ENCODE results near the gene TMEM129.
"Not testable (repeated sequence)": the region's sequence is repeated elsewhere in the genome, so short reads cannot be mapped to it uniquely, and the experiment has no call there.

Gene TMEM129

DNA sequence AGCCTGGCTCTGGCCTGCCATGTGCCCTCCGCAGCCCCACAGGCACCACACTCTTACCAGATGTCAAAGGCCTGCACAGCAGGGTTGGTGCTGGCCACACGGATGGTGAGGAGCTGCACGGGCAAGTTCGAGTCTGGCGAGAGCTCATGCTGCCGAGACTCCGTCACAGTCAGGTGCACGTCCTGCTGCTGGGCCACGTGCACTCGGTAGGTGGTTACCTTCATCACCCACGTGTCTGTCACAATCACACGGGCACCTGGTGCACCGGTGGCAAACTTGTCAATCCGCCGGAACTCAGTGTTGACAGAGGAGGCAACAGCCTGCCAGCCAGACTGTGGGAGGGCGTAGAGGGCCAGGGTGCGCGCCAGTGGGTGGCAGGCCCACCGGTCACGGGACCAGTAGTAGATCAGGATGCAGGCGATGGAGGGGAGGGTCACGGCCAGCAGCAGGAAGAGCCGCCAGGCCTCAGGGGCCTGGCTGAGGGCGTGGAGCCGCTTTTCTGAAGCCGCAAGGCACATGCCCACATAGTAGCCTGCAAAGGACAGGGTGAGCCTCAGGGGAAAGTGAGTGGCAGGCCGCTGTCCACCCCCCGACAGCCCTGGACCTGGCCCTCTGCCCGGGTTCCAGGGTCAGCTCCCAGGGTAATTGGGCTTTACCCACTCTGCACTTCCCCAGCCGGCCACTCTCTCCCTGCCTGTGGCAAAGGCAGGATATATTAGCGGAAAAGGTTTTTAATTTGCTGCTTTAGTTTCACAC is 2.9 kb downstream of the TMEM129 start:
- DNase-seq = no peak

- DNase-seq = no peak
Measured at GRCh38 chr4:1717129-1718094, 3.7 kb downstream of the TMEM129 start.

DNA sequence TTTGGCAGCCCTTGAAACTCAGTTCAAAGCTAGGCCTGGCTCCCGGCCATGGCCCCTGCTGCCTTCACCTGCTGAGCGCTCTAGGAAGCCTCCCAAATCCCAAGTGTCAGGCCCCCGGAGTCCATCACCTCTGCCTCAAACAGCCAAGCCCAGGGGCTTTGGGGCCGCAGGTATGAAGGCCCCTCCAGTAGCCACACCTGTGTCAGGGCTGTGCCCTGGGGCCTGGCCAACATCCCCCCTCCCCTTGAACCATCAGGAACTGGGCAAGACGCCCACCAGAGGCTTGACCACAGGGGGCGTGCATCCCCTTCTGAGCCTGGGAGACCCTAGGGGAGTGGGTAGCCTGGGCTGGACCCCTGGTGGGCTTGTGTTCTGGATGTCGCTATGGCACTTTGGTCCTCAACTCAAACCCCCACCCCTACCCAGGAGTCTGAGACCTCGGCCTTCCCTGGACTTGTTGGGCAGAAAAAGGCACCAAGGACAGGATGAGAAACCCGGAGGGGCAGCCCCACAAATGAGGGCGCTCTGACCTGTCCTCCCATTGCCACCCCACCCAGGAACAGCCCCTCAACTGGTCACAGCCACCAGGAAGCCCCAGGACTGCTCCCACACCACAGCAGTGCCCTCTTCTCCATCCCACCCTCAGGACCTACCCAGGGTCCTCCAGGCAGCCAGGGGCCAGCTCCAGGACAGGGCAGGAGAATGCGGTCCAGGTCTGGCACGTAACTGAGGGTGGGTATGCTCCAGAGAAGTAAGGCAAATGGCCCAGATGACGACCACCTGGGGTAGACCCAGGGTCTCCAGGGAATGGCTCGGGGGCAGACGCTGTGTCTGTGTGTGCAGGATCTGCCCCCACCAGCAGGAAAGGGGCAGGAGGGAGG is 4.8 kb downstream of the TMEM129 start:
- no peak for DNase-seq

- DNase-seq = no peak
Measured at GRCh38 chr4:1715002-1715758, 5.9 kb downstream of the TMEM129 start.

DNA sequence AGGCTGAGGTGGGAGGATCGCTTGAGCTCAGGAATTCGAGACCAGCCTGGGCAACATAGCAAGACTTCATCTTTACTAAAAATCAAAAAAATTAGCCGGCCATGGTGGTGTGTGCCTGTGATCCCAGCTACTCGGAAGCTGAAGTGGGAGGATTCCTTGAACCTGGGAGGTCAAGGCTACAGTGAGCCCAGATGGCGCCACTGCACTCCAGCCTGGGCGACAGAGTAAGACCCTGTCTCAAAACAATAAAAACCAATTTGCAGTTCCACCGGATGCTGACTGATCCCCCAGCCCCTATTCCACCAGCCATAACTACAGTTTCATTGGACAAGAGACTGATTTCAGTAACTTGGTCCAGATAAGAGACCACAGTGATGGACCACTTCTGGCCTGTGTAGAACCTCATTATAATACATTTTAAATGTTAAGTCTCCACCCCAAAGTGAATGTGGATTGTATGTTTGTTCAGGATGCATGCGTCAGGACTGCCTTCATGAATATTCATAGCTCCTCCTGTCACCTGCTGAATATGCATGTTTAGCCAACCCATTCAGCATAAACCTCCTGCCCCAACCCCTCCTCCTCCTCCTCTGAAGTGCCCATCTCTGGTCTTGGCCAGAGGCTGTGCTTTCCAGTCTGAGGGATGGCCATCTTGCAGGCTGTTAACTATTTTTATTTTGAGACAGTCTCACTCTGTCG is 6.7 kb downstream of the TMEM129 start:
- no peak for DNase-seq

- DNase-seq = no peak
Measured at GRCh38 chr4:1713003-1713851, 7.9 kb downstream of the TMEM129 start.

GRCh38 chr4:1712216-1713002 is 8.7 kb downstream of the TMEM129 start, which contains the start of gene SLBP:
Gene SLBP (minus strand): TSS chr4:1712319. CDS start chr4:1712188, 131 bp downstream.
- DNase-seq = peak; percentile 89

DNA sequence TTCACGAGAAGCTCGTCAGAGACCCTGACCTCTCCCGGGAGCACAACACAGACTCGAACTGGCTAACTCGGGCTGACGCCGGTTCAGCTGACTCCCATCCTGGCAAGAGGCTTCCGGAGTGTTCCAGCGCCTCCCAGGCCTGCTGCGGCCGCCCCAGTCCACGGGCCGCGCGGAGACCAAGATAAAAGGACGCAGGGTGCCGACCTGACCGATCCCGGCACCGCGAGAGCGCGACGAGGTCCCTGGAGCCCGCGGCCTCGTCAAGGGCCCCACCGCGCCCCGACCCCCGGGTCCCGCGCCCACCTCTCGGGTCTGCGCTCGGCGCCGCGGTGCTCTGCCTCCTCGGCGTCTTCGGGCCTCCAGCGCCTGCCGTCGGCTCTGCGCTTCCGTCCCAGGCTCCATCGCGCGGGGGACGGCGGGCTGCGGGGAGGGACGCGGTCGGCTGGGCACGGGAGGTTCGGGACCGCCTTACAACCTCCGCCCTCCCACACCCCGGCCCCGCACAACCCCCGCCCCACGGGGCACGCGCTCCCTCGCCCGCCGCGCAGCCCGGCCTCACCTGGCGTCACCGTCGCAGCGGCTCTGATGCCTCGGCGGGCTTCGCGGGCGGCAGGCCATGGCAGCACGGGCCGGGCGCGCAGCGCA is 9.4 kb downstream of the TMEM129 start:
- no peak for DNase-seq

- no peak for DNase-seq
Measured at GRCh38 chr4:1711055-1711570, 10.0 kb downstream of the TMEM129 start.

DNA sequence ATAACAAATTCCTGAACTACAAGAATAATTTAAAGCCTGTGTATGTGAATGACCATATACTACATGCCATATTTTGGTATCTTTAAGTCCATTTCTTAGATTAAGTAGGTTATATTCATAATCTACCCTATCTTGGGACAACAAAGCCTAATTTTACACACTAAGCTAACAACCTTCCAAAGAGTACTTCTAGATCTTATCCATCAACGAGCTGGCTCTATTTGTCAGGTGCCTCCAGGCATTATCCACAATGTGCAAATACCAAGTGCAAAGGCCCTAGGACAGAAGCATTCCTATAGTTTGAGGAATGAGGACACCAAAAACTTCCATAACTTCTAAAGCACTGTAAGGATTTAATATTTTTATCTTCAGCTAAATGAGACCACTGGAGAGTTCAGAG is 12.5 kb downstream of the TMEM129 start:
- DNase-seq = no peak

- no peak for DNase-seq
Measured at GRCh38 chr4:1706358-1706757, 14.8 kb downstream of the TMEM129 start.

DNA sequence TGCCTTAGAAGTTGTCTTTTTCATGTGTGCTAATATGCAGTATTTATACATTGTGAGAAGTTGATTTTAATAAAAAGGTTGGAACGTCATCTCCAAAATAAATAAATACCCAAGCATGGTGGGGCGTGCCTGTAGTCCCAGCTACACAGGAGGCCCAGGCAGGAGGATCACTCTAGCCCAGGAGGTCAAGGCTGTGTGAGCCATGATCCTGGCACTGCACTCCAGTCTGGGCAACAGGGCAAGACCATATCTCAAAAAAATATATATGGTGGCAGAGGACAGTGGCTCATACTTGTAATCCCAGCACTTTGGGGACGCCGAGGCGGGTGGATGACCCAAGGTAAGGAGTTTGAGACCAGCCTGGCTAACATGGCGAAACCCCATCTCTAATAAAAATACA is 15.4 kb downstream of the TMEM129 start:
- DNase-seq = no peak

DNA sequence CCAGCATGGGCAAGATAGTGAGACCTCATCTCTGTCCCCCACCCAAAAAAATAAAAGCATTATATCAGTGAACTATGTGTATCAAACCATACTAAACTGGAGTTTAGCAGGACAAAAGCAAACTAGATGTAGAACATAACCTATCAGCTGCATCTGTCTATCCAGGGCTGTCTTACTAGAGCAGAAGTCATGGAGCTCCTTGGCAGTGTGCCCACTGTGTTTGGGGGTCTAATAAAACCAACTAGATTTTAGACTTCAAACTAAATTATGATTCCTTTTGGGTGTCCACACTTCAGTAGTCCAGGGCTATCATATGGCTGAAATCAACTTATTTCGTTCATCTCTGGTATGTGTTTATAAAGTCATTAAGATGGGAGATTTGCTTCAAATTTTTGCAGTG is 17.3 kb downstream of the TMEM129 start:
- DNase-seq = no peak

- DNase-seq = not testable (repeated sequence)
Measured at GRCh38 chr4:1701671-1702070, 19.5 kb downstream of the TMEM129 start.

GRCh38 chr4:1695913-1696312 is 25.2 kb downstream of the TMEM129 start:
- no peak for DNase-seq

- peak; percentile 18 for DNase-seq
Measured at GRCh38 chr4:1693131-1693896, 27.8 kb downstream of the TMEM129 start.

GRCh38 chr4:1691737-1692373 is 29.3 kb downstream of the TMEM129 start:
- no peak for DNase-seq
